Measurements from ENCODE around the gene EYA3.

GRCh38 chr1:27981145-27981544 lies 107.3 kb downstream of the EYA3 start:
- TF ChIP-seq POLR2AphosphoS5 (IDR thresholded peaks at IDR 0.05; ENCODE audit: low read depth, low read length) (no peak), POLR2A (IDR thresholded peaks at IDR 0.05; ENCODE audit: low read depth, low read length) (no peak), TAF1 (IDR thresholded peaks at IDR 0.05; ENCODE audit: borderline replicate concordance, low read depth, low read length) (no peak)
